CD14-positive monocyte (primary cell): ENCODE data around the gene SIX3. TPM values are rescaled to one million over a fixed set of nuclear protein-coding genes. Genes with fewer than 3 reads are reported as not detected.

Source experiments
- DNase-seq, 3 donors: peaks; one replicate each; pipeline ENCODE4 v3.0.0-alpha.2; 2011 to 2022
- H2AFZ ChIP-seq: 2 replicates; pipeline ENCODE4 v1.6.0; 2012; ENCODE audit warnings: mild to moderate bottlenecking, low read depth, low read length, inconsistent platforms; ENCODE audit not compliant: insufficient read depth, poor library complexity, severe bottlenecking
- H3K27ac ChIP-seq, 2 donors: 1 replicate in 1 of 2; 2 replicates in 1 of 2; pipeline ENCODE4 v1.5.1; 2012 to 2013; ENCODE audit warnings: low read length in 2 of 2, control low read depth in 1 of 2, inconsistent platforms in 1 of 2, low read depth in 1 of 2, mild to moderate bottlenecking in 1 of 2
- H3K27me3 ChIP-seq, 2 donors: one replicate each; pipeline versions ENCODE4 v1.6.0 to v1.6.1; 2011 to 2013; ENCODE audit warnings: low read length in 2 of 2; ENCODE audit not compliant: control insufficient read depth in 2 of 2, insufficient read depth in 2 of 2
- H3K36me3 ChIP-seq, 2 donors: replicated peaks in 1 of 2; 1 replicate in 1 of 2; 2 replicates in 1 of 2; pipeline versions ENCODE4 v1.5.1 to v1.6.1; 2012 to 2013; ENCODE audit warnings: low read length in 2 of 2, control low read depth in 1 of 2, inconsistent platforms in 1 of 2, mild to moderate bottlenecking in 1 of 2; ENCODE audit not compliant: insufficient read depth in 2 of 2, control insufficient read depth in 1 of 2
- H3K4me1 ChIP-seq, 2 donors: 1 replicate in 1 of 2; 2 replicates in 1 of 2; pipeline versions ENCODE4 v1.5.1 to v1.6.1; 2012 to 2013; ENCODE audit warnings: low read length in 2 of 2, control low read depth in 1 of 2, inconsistent platforms in 1 of 2, mild to moderate bottlenecking in 1 of 2, moderate library complexity in 1 of 2; ENCODE audit not compliant: insufficient read depth in 2 of 2, control insufficient read depth in 1 of 2
- H3K4me2 ChIP-seq: replicated peaks from 2 replicates; pipeline ENCODE3; 2012; ENCODE audit warnings: low read length, moderate library complexity, mild to moderate bottlenecking; ENCODE audit not compliant: poor library complexity, severe bottlenecking; ENCODE audit errors: extremely low read depth
- H3K4me3 ChIP-seq, 3 experiments: fragments of 200-600 bp in 1 of 3; sonication (generic) in 1 of 3; replicated peaks in 1 of 3; 1 replicate in 2 of 3; 2 replicates in 1 of 3; pipeline ENCODE4 v1.5.1; 2011 to 2013; ENCODE audit warnings: low read length in 3 of 3, mild to moderate bottlenecking in 3 of 3, control low read depth in 2 of 3, low read depth in 2 of 3, inconsistent platforms in 1 of 3, moderate library complexity in 1 of 3
- H3K79me2 ChIP-seq: 2 replicates; pipeline ENCODE4 v1.6.0; 2012; ENCODE audit warnings: mild to moderate bottlenecking, control low read depth, inconsistent platforms, low read length, moderate library complexity; ENCODE audit not compliant: insufficient read depth
- H3K9ac ChIP-seq: 2 replicates; pipeline ENCODE4 v1.6.0; 2017; ENCODE audit warnings: low read length, mild to moderate bottlenecking; ENCODE audit not compliant: insufficient read depth, poor library complexity, severe bottlenecking
- H3K9me3 ChIP-seq, 2 donors: replicated peaks in 1 of 2; 1 replicate in 1 of 2; 2 replicates in 1 of 2; pipeline versions ENCODE4 v1.5.1 to v1.6.1; 2012 to 2013; ENCODE audit warnings: low read length in 2 of 2, control low read depth in 1 of 2; ENCODE audit not compliant: control insufficient read depth in 1 of 2, insufficient read depth in 1 of 2
- H4K20me1 ChIP-seq: 2 replicates; pipeline ENCODE4 v1.6.0; 2012; ENCODE audit warnings: mild to moderate bottlenecking, low read length, control low read depth, moderate library complexity; ENCODE audit not compliant: insufficient read depth
- H3K27ac Mint-ChIP-seq, 7 donors: one replicate each; pipeline ENCODE4 v1.8.0; 2020; ENCODE audit warnings: mild to moderate bottlenecking in 7 of 7, mixed read lengths in 7 of 7, moderate library complexity in 6 of 7, inconsistent platforms in 2 of 7
- H3K27me3 Mint-ChIP-seq, 3 donors: one replicate each; pipeline ENCODE4 v1.8.0; 2021 to 2022; ENCODE audit warnings: low read depth in 3 of 3, mild to moderate bottlenecking in 3 of 3, mixed read lengths in 3 of 3, moderate library complexity in 3 of 3, inconsistent platforms in 1 of 3
- H3K36me3 Mint-ChIP-seq, 2 donors: one replicate each; pipeline ENCODE4 v1.8.0; 2020; ENCODE audit warnings: mixed read lengths in 2 of 2, inconsistent platforms in 1 of 2, mild to moderate bottlenecking in 1 of 2
- H3K4me1 Mint-ChIP-seq: one replicate; pipeline ENCODE4 v1.8.0; 2020; ENCODE audit warnings: mild to moderate bottlenecking, mixed read lengths
- H3K4me3 Mint-ChIP-seq, 2 donors: one replicate each; pipeline ENCODE4 v1.8.0; 2020; ENCODE audit warnings: mild to moderate bottlenecking in 2 of 2, mixed read lengths in 2 of 2, moderate library complexity in 1 of 2
- H3K9me3 Mint-ChIP-seq, 7 donors: one replicate each; pipeline ENCODE4 v1.8.0; 2020 to 2022; ENCODE audit warnings: mixed read lengths in 7 of 7, mild to moderate bottlenecking in 6 of 7, moderate library complexity in 6 of 7, inconsistent platforms in 2 of 7
- WGBS: methylation state at CpG from one replicate; pipeline ENCODE4 v1.1.5; 2013; ENCODE audit warnings: missing lambda C conversion rate; ENCODE audit not compliant: insufficient coverage; 5-methylcytosine and 5-hydroxymethylcytosine counted together
- intact Hi-C, 2 donors: fragments of 100-400 bp; cut with micrococcal nuclease; formaldehyde crosslinking; loops; one replicate each; pipeline versions ENCODE4 v1.15.0 to v1.15.1; 2023
- polyA plus RNA-seq, 3 donors: library from polyadenylated mRNA; depleted of rRNA in 1 of 3; unstranded in 2 of 3; stranded (reverse) in 1 of 3; fragments of 300-500 nt in 2 of 3; fragments of >200 nt in 1 of 3; fragmentation: Illumina TruSeq in 2 of 3; gene quantifications; 1 replicate in 2 of 3; 2 replicates in 1 of 3; pipeline ENCODE4 v1.2.3, GENCODE V29; 2012 to 2021
- TF ChIP-seq, protein P1 (sequence below): fragments of 200-600 bp; IDR thresholded peaks from one replicate; pipeline ENCODE4 v1.8.0; 2022; ENCODE audit warnings: antibody characterized with exemption, mild to moderate bottlenecking

The SIX3 gene
- polyA plus RNA-seq, 3 donors = not detected

GRCh38 chr2:44962176-44962695, 20.7 kb downstream of the SIX3 start:
- Histone ChIP-seq H3K79me2 (no peaks in the 10 kb centered on the region), H3K9me3 (no peaks in the 10 kb centered on the region), H2AFZ (no peak overlapping the region), H4K20me1 (no peaks in the 10 kb centered on the region), H3K4me3 (no peak overlapping the region), H3K4me2 (no peak overlapping the region), H3K27me3 (peaks cover 0 to 18% of the 10 kb centered on the region in 2 donors), H3K36me3 (no peaks in the 10 kb centered on the region), H3K4me1 (no peaks in the 10 kb centered on the region), H3K27ac (no peak overlapping the region), H3K9ac (no peak overlapping the region)
- peaks cover 22 to 54% (median 46%) of the 10 kb centered on the region in 3 donors for H3K27me3 Mint-ChIP-seq
- no peaks in the 10 kb centered on the region for H3K4me1 Mint-ChIP-seq
- peak overlapping the region in 1 of 7 donors; percentile 23 for H3K27ac Mint-ChIP-seq
- no peaks in the 10 kb centered on the region for H3K9me3 Mint-ChIP-seq
- WGBS = 85% methylated on average over 5 of the region's 5 CpGs
- DNase-seq = no peak
- TF ChIP-seq, protein P1, sequence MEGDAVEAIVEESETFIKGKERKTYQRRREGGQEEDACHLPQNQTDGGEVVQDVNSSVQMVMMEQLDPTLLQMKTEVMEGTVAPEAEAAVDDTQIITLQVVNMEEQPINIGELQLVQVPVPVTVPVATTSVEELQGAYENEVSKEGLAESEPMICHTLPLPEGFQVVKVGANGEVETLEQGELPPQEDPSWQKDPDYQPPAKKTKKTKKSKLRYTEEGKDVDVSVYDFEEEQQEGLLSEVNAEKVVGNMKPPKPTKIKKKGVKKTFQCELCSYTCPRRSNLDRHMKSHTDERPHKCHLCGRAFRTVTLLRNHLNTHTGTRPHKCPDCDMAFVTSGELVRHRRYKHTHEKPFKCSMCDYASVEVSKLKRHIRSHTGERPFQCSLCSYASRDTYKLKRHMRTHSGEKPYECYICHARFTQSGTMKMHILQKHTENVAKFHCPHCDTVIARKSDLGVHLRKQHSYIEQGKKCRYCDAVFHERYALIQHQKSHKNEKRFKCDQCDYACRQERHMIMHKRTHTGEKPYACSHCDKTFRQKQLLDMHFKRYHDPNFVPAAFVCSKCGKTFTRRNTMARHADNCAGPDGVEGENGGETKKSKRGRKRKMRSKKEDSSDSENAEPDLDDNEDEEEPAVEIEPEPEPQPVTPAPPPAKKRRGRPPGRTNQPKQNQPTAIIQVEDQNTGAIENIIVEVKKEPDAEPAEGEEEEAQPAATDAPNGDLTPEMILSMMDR = no peak
- no peaks in the 10 kb centered on the region for H3K36me3 Mint-ChIP-seq
- no peak overlapping the region for H3K4me3 Mint-ChIP-seq
- intact Hi-C loops = no loop called here

GRCh38 chr2:44964752-44965236, 23.3 kb downstream of the SIX3 start:
- no peaks in the 10 kb centered on the region for H3K36me3 ChIP-seq
- Mint-ChIP-seq H3K4me1 (no peaks in the 10 kb centered on the region), H3K9me3 (no peaks in the 10 kb centered on the region), H3K27ac (no peak overlapping the region), H3K27me3 (peaks cover 16 to 38% (median 37%) of the 10 kb centered on the region in 3 donors), H3K36me3 (no peaks in the 10 kb centered on the region), H3K4me3 (no peak overlapping the region)
- intact Hi-C loops = no loop called here
- no peak overlapping the region for H3K9ac ChIP-seq
- peaks cover 0 to 5% of the 10 kb centered on the region in 2 donors for H3K27me3 ChIP-seq
- no peak overlapping the region for H3K4me3 ChIP-seq
- no peak overlapping the region for H3K4me2 ChIP-seq
- H3K79me2 ChIP-seq = no peaks in the 10 kb centered on the region
- H2AFZ ChIP-seq = no peak overlapping the region
- no peak for DNase-seq
- H3K27ac ChIP-seq = no peak overlapping the region
- H3K9me3 ChIP-seq = no peaks in the 10 kb centered on the region
- no peaks in the 10 kb centered on the region for H3K4me1 ChIP-seq
- TF ChIP-seq, protein P1 = no peak
- WGBS = 28% methylated on average over 10 of the region's 16 CpGs
- no peaks in the 10 kb centered on the region for H4K20me1 ChIP-seq
